ENCODE data around the gene ANG. TPM values are rescaled to one million over a fixed set of nuclear protein-coding genes. Genes with fewer than 3 reads are reported as not detected.

ANG gene
- total and polyA plus RNA-seq, 2 of the 8 experiments (the other 6 are each of a cell fraction or from before 2014, with no cell fraction given) = 2.2 to 4.6 TPM

DNA sequence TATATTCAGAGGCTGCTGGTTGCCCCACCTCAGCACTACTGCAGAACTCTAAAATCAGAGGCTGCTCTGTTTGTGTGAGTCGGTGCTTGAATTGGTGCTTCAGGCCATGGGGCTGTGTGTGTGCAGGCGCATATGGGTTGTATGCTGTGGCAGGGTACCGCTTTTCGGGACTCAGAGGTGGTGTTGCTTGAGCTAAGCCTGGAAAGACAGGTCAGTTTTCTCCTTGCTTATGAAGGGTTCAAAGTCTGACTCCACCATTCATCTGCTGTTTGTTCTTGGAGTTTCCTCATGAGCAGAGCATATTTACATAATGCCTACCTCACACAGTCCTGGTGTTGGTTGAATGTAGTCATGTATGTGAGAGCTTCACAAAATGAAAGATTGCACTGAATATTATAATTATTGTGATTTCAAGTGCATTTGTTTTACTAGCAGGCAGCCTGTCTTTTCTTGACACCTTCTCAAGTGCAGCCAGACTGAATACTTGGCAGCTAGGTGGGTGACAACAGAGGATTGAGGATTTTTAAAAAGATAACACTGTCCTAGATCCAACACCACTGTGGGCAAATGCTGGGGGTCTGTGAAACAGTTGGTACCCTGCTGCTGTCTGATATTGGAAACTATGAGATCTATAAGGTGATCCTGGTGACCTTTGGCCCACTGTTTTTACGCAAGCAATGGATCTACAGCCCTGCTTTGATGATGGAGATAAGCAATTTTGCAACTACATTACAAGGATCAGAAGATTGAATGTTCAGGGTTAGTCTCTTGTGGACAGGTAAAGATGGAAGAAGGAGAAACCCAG, 1.0 kb upstream of the ANG start (continued):
- TF ChIP-seq CBX8 (IDR thresholded peaks at IDR 0.05; ENCODE audit: borderline replicate concordance, low read depth, low read length) (no peak), SP2 (IDR thresholded peaks at IDR 0.05; ENCODE audit: low read length) (no peak), GTF2F1 (IDR thresholded peaks at IDR 0.05; ENCODE audit: borderline replicate concordance, low read depth, low read length) (no peak)
